HG03045 (cell line): ENCODE data around the gene RPL36A.

Experiments used
- ATAC-seq: cut with Tn5 transposase; IDR thresholded peaks from one replicate; pipeline ENCODE4 v1.9.1; 2021; ENCODE audit warnings: mild to moderate bottlenecking, moderate library complexity; ENCODE audit not compliant: unreplicated experiment

The RPL36A gene

DNA sequence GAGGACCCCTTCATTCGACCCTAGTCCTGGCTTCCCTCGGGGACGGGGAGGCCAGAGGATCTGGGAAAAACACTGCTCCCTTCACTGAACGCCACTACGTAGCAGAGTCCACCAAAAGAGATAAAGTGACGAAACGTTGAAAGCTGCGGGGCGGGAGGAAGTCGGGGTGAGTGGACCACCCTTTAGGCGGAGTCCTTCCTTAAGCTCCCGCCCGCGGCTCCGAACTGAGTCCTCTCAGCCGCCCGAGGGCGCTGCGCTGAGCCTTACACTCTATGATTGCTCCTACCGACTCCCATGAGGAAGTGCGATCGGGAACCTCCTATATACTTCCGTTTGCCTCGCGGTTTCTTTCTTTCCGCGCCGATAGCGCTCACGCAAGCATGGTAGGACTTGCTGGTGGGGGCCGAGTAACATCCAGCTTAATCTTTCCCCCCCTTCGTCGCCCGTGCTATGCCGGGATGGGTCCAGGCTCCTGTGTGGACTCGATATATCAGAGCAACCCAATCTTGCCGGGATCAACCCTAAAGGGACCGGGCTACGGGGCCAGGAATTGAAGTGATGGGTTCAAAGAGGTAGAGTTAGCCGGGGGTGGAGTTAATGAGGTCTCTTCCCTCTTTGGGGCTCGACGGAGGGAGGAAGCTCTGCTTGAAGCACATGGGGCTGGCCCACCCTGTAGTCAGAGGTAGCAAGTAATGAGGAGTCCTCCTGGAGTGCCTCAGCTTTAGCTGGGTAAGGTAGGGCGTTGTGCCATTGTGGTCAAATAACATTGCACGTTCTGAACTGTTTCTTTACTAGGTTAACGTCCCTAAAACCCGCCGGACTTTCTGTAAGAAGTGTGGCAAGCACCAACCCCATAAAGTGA, at the start of gene RPL36A:
RPL36A (plus strand) TSS at position 348 of the 862 bp plus-strand sequence; CDS start at position 381, 33 bp downstream.
- ATAC-seq: peak; percentile 85

DNA sequence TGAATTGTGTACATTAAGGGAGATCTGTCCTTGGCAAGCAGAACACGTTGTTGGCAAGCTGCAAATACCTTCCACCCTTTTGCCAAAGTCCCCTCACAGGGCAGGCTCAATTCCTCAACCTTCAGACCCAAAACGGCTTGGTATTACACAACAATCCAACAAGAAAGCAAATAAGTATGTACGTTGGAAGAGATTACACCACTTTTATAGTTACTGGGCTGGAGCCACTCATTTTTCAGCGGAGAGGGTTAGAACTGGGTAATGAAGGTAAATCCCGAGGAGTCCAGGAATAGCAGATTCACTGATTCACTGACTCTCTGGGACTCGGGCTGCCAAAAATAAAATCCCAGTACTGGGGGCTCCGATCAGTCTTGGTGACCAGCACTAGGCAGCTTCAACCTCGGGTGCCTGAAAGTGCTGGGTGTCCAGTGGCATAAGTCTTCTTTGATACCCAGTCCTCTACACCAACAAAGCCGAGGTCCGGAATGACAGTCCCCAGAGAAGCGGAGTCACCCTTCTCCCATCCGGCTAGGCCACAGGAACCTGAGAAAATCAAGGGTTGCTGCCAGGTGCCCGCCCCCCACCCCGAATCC, 42.9 kb upstream of the RPL36A start:
- ATAC-seq: no peak

DNA sequence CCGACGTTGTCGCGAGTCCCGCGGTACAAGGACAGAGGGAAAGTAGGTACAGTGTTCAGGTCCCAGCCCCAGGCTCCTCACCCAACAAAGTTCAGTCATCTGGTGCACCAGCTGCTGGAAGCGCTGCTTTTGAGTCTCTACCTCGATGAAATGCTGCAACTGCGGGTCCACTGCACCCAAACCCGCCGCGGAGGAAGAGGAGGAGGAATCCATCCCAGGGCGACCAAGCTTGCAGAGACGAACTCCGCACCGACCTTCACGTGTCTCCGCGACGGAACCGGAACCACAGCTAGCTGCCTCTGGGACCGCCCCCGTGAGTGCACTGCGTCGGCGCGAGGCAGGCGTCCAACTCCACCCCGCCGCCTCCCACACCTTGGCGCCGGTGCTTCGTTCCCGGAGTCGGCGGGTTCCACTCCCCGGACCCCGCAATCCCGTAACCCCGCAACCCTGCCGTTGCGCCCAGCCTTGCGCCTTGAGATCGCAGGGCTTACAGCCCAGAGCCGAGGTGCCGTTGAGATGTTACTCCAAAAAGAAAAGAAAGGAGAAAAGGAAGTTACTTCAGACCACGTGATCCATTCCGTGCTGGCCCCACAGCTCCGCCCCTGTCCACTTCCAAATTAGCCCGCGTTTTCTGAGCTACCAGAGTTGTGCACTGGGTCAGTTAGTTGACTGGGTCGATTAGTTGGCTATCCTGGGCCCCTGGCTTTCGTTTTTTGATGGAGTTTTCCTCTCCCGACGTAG, 42.2 kb upstream of the RPL36A start, which contains the start of gene TIMM8A:
TIMM8A (minus strand) TSS at position 291 of the 741 bp plus-strand sequence; CDS start at position 213, 78 bp downstream.
- ATAC-seq: peak; percentile 98

DNA sequence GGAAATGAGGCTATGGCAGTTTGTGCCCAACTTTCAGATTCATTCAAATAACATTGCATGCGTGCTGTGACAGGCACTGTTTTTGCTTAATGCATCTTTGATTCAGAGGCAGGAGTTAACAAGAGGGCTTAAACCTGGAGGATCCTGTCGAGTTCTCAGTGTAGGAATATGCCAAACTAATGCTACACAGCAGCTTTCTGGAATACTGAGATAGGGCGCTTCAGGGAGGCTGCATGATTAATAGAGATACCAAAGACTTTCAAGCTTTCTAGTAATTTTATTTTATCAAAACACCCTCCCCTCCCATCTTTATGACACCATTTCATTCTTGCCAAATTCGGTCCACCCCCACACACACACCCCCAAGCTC, 41.6 kb upstream of the RPL36A start:
- ATAC-seq: no peak

DNA sequence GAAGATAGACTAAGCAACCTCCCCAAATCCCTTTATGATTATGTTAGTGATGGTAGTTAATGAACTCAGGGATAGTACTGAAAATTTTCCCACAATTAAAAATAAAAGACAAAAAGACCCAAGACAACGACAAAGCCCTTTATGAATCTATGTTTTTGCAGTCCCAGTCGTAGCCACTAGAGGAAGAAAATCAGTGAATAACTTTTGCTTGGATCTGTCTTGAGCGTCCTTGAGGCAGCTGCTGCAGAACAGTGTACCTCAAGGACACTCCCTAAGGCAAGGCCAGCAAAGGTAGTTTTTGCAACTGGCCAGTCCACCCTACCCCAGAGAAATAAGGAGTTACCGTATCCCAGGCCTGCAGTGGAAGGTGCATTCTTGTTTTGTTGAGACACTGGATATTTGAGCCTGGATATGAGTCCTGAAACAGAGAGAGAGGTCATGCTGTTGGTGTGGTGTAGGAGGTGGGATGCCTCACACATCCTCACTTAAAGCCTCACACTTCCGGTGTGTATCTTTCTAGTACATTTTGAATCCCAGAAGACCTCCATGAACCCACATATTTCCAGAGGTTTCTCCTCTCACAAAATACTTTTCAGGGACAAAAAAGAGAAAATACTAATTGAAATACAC, 33.5 kb upstream of the RPL36A start:
- no peak for ATAC-seq

DNA sequence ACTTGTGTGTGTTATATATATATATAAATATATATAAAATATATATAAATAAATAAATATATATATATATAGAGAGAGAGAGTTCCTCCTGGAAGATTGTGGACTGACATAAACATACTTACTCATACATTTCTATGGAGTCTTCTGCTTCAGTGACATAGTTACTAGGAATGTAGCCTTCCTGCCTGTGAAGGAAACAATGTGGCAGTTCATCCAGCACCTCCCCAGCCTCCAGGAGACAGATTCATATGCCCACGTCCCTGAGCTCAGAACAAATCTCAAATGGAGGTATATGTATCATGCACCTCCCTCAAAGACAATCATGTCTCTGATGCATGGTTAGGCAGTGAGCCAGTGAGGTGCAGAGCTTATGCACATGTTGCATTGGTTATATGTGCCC, 30.8 kb upstream of the RPL36A start:
- ATAC-seq: no peak

DNA sequence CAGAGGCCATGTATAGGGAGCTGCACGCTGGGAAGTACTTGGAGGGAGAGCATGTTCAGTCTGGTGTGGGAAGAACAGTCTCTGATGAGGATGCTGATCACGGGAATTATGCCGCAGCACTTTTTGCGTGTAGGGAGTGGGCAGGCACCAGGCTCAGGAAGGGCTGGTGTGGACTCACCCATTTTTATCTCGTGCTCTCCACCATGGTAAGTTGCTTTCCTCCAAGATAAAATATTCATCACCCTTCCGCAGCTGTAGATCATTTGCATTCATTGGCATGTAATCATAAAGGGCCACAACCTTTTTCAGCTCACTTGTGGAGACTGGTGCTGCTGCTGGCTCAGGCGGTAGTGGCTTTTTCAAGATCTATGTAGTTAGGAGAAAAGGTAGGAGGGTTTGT, 30.4 kb upstream of the RPL36A start:
- ATAC-seq: no peak

DNA sequence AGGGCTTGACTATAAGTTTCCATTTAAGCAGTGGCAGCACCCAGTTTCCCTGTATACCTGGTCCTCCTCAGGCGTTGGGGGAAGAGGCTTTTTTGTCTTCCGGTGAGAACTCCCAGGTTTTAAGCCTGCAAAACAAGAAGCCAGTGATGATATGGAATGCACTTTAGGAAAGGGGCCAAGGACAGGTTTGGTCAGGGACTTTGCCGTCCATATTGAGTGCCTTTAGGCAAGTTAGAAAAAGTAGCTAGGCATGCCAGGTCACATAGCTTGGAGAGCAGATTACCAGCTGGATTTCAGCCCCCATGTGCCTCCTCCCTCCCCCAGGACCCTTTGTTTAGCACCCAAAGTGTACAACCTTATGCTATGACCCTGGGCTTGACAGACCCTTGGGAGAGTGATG, 28.7 kb upstream of the RPL36A start:
- no peak for ATAC-seq

DNA sequence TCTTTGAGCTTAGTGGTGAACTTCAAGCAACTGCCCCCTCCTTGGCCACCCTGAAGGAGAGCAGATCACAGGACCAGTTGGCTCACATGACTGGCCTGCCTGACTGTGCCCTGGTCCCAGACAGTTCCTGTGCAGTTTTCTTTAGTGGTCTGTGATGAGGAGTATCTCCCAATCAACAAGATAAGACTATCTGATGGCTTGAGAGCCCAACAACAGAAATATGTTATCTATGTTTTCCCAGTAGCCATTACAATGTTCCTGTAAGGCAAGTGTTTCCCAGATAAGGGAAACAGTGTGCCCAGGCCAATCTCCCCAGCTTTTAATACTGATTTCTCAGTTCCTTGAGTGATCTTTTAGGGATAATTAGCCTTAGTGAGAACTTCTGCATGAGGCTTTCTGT, 28.1 kb upstream of the RPL36A start:
- ATAC-seq: no peak

DNA sequence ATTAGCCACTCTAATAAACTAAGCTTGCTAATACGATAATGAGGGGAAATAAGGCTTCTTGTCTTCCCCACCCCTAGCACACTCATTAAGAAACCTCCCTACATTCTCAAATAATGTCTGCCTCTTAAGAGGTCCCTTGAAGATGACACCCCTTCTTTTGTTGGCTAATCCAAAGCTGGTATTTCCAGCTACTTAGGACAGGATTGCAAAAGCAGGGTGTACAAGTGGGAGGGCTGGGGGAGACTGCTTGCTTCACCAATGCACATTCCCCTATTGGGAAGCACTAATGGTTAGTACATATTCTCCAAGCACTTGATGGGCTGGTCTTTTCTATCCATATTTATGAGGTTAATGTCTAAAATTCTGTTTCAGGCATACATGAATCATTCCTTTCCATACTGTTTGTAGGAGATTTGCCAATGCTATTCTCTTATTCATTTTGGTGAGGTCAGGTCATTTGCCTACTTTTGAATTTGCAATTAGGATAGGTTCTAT, 25.5 kb upstream of the RPL36A start:
- no peak for ATAC-seq

DNA sequence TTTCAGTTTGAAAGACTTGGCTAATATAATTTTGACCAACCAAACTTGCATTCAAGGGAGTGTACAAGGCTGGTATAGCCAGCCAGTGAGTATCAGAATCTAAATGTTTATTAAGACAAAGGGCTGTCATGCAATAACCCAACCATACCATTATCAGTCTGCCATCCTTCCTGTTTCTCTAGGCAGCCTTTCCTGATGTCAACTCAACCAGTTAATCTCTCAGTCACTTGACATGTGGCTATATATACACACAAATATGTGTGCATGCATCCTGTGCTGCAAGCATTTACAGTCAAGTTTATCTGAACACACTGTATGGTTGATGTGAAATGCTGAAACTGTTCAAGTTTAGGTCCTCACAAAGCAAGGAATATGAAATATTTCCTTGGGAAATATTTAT, 22.0 kb upstream of the RPL36A start:
- ATAC-seq: no peak

DNA sequence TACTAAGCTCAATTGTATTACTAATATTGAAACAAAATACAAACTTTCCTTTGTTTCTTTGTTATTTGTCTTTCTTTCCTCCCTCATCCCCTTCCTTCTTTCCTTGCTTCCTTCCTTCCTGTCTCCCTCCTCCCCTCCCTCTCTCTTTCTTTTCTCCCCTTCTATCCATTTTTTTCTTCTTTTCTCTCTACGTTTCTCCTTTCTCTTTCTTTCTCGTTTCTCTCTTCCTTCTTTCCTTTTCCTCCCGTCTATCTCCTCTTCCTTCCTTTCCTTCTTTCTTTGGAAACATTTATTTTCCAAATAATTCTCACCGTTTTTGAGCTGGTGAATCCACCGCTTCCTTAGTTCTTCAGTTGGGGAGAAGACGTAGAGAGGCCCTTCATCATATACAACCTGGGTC, 21.1 kb upstream of the RPL36A start:
- ATAC-seq: no peak

DNA sequence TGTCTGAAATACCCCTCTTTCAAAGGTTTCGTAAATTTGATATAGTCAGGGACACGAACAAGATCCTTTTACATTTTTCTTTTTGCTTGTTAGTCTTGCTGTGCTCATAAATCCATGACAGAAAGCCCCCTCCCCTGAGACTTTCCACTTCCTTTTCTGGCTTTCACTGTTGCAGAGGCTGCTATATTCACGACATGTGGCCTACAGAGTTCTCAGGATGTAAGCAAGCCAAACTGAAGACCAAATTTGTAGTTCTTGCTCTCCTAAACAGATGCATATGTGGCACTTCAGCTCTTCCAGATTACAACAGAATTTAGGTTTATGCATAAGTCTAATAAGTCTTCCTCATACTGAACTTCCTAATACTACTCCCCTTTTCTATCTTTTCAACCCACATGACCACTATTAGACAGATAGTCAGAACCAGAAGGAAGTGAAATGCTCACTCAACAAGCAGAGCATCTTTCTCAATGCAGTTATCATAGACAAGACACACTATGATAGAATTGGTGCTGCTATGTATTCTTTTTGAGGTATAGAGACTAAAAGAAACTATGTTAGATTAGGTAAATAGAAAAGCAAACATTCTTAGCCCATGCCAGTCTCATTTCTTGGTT, 19.8 kb upstream of the RPL36A start:
- ATAC-seq: no peak

DNA sequence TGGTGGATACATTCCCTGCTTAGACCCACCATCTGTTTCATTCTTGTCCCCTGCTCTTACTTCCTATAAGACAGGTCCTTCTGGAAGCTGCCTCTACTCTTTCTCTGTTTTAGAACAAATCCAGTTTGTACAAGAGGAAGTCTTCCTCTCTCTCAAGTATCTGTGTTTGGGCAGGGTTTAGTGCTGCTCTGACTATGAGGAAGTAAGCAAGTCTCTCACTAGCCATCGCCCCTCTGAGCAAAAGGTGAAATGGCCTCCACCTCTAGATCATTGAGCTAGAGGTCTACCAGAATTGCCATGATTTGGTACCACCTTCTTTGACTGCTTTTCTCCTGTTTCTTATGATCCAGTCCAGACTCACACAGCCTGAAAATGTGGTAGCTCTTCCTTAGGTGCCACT, 13.3 kb upstream of the RPL36A start:
- no peak for ATAC-seq

DNA sequence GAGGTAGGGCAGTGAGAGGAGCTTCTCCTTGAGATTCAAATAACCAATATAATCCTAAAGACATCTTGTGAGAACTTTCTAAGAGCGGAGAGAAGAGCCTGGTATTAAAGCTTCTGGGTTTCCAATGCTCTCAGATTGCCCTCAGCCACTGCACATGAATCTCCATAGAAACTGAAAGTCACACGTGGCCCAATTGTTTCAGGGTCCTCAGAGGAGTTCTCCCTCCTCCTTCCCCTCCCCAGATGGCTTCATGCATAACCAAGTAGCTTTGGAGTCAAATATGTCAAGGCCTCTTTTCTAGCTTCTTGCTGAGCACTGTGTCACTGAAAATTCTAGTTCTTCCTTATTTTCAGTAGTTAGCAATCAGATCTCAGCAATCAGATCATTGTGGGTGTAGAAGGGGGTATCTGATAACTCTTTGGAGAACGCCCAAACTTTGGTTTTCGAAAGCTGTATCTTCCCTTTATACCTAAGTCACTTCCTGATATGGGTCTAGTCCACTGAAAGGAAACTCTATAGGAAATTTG, 7.1 kb upstream of the RPL36A start:
- peak; percentile 69 for ATAC-seq

DNA sequence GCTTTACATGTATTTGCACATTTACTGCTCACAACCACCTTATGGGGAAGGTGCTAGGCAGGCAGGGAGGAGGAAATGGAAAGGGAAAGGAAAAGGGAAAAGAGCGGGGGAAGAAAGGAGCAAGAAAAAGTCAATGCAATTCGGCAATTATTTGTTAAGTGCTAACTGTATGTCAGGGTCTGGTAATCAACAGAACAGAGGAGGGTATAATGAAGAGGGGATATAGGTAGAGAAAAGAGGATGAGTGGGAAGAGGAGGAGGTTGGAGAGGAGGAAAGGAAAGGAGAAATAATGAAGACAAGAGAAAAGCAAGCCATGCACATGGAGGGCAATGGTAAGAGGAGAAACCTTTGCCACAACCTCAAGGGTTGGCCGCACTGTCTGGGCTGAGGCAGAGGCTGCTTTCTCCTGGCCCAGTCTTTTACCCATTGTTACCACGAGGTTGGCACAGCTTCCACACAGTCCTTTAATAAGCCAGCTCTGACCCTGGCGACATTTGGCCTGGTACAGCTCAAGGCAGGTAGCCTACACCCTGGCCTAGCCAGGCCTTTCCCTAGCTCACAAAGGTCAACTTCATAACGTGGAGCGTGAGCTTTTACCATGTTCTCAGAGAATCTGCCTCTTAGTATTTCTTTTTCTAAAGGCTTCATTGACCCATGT, 5.7 kb upstream of the RPL36A start:
- ATAC-seq: no peak

DNA sequence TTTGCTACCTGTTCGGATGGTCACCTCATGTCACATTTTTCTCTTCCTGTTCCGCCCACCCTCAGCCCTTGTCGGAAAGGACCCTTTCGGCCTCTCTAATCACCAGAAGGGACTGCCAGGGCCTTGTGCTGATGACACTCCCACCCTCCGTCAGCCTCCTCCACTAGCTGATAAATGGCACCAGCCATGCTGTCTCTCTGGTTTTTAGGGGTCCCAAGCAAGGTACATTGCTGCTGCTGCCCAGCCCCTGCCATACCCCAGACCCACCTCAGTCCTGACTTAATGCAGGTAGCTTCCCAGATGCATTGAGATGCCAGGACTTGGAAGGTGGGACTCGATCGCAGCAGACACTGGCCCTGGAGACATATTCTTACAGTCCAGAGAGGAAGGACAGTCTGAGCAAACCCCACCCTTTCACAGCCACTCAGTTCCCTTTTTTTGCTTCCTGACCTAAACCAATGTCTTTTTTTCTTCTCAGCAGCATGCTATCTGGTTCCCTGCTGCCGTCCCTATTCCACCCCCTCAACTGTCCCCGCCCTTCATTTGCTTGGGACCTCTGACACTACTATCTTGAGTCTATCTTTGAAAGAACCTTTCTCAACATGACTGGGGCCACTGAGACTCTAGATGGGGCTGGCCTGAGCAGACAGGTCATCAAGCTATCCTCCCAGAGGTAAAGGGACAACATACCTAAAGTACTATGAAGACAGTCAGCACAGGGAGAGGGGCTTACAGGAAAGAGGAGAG, 4.8 kb upstream of the RPL36A start, which contains the start of gene BTK:
BTK (minus strand) TSS at position 397 of the 747 bp plus-strand sequence. CDS start 10,907 bp downstream, outside the sequence.
- ATAC-seq: peak; percentile 73

DNA sequence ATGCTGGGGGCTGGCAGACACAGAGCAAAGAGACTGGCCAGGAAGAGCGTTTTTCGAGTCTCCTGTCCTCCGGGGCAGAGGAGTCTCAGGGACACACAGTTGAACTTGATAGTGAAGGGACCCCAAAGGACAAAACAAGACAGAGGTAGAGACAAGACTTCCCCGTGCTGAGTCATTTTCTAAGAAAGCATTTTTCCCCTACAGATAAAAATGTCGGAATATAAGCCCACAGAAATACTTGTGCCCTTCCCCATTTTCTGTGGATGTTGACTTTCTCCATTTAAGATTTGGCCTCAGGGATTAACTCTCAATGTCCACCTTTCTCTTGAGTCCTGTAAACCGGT, 4.3 kb upstream of the RPL36A start:
- ATAC-seq: no peak

DNA sequence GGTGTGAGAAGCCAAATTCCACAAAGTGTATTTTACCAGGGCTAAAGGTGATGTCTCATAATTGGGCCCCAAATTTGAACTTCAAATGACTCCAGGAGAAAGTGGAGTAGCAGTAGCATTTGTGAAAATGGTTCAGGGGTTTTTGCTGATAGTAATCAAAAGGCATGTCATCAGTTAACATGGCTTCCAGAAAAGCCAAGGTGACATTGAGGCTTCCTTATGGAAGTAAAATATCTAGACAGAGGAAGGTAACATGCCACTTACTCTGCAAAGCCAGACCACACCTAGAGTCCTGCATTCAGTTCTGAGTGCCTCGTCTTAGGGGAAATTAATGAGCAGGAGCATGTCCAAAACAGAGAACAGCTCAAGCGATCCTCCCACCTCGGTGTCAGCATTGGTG, 2.2 kb upstream of the RPL36A start:
- no peak for ATAC-seq
